ENCODE data around the gene CHD1. TPM values are rescaled to one million over a fixed set of nuclear protein-coding genes. Genes with fewer than 3 reads are reported as not detected.

CHD1 gene
- total RNA-seq, 3 donors from 2014 or later, result 48.0 to 56.3 (median 53.0) TPM

- DNase-seq (no peak), ATAC-seq (no peak)
- Histone ChIP-seq H3K4me3 (no peak overlapping the region), H3K9me3 (peaks cover 13% of the 10 kb centered on the region), H3K36me3 (ENCODE audit: low read depth) (no peaks in the 10 kb centered on the region), H3K4me1 (ENCODE audit: low read depth) (no peaks in the 10 kb centered on the region)
- TF ChIP-seq CTCF (IDR thresholded peaks at IDR 0.05), result no peak
- intact Hi-C loops (cut with DNase I, micrococcal nuclease), result no loop called here
Measured at GRCh38 chr5:98847054-98847453, 81.8 kb downstream of the CHD1 start.

DNA sequence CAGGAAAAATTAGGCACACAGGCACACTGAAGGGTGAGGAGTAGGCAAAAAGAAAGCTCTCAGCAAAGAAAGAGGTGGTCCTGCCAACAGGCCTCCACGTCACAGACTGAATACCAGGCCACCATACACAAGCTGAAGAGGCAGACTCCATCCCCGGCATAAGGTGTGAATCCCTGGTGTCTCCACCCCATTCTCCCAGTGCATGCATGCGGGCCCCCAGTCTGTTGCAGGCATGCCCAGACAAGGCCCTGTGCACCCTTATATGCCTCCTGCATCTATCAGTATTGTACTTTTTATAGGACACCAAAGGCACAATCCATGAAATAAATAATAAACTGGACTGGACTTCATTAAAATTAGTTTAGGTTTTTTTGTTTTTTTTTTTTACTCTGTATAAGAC is 82.3 kb downstream of the CHD1 start:
- no peak for ATAC-seq
- intact Hi-C loops (cut with DNase I, micrococcal nuclease), result no loop called here
- no peak for TF ChIP-seq CTCF (IDR thresholded peaks at IDR 0.05)

DNA sequence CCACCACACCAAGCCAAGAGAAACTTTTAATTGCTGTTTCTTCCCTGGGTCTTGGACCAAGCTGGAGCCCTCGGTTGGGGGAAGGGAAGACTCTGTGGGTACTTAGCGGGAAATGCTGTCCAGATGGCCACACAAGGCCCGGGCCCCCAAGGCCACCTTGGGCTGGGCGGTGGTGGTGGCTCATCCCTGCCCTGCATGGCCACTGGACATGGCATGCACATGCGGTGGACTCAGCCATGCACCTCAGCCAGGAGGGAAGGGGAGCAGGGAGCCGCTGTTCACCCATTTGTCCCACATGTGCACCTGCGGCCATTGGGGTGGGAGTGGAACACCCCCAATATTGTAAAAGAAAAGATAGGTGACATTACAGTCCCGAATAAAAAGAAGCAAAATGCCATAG is 82.9 kb downstream of the CHD1 start:
- no peak for ATAC-seq
- no peak for TF ChIP-seq CTCF (IDR thresholded peaks at IDR 0.05)
- H3K36me3 ChIP-seq (ENCODE audit: low read depth), result no peaks in the 10 kb centered on the region
- DNase-seq, result no peak
- no peak overlapping the region for H3K4me3 ChIP-seq
- no peaks in the 10 kb centered on the region for H3K4me1 ChIP-seq (ENCODE audit: low read depth)
- peaks cover 13% of the 10 kb centered on the region for H3K9me3 ChIP-seq
- intact Hi-C loops (cut with DNase I, micrococcal nuclease), result no loop called here

More for the DNA sequence above, 82.3 kb downstream of the CHD1 start:
- no peak for DNase-seq
- H3K9me3 ChIP-seq, result peaks cover 13% of the 10 kb centered on the region
- H3K4me3 ChIP-seq, result no peak overlapping the region
- no peaks in the 10 kb centered on the region for H3K36me3 ChIP-seq (ENCODE audit: low read depth)
- no peaks in the 10 kb centered on the region for H3K4me1 ChIP-seq (ENCODE audit: low read depth)

- DNase-seq (no peak), ATAC-seq (no peak)
- TF ChIP-seq CTCF (IDR thresholded peaks at IDR 0.05), result no peak
- no peak overlapping the region for H3K4me3 ChIP-seq
- no peaks in the 10 kb centered on the region for H3K36me3 ChIP-seq (ENCODE audit: low read depth)
- no peaks in the 10 kb centered on the region for H3K4me1 ChIP-seq (ENCODE audit: low read depth)
- peaks cover 13% of the 10 kb centered on the region for H3K9me3 ChIP-seq
- intact Hi-C loops (cut with DNase I, micrococcal nuclease), result no loop called here
Measured at GRCh38 chr5:98844865-98845264, 83.9 kb downstream of the CHD1 start.

GRCh38 chr5:98843481-98843880 is 85.3 kb downstream of the CHD1 start:
- intact Hi-C loops (cut with DNase I, micrococcal nuclease), result no loop called here
- H3K4me1 ChIP-seq (ENCODE audit: low read depth), result no peaks in the 10 kb centered on the region
- TF ChIP-seq CTCF (IDR thresholded peaks at IDR 0.05), result no peak
- peaks cover 13% of the 10 kb centered on the region for H3K9me3 ChIP-seq
- no peaks in the 10 kb centered on the region for H3K36me3 ChIP-seq (ENCODE audit: low read depth)
- H3K4me3 ChIP-seq, result no peak overlapping the region
- DNase-seq (no peak), ATAC-seq (no peak)

- Histone ChIP-seq H3K9me3 (peaks cover 13% of the 10 kb centered on the region), H3K36me3 (ENCODE audit: low read depth) (no peaks in the 10 kb centered on the region), H3K4me1 (ENCODE audit: low read depth) (no peaks in the 10 kb centered on the region), H3K4me3 (no peak overlapping the region)
- no peak for ATAC-seq
- no peak for DNase-seq
- intact Hi-C loops (cut with DNase I, micrococcal nuclease), result no loop called here
- no peak for TF ChIP-seq CTCF (IDR thresholded peaks at IDR 0.05)
Measured at GRCh38 chr5:98840946-98841345, 87.9 kb downstream of the CHD1 start.
